Spleen (tissue), 11 donors: Measurements from ENCODE around the gene EIF1AD. TPM values are rescaled to one million over a fixed set of nuclear protein-coding genes. Genes with fewer than 3 reads are reported as not detected.

ENCODE experiments used
- DNase-seq: peaks from one replicate; pipeline ENCODE4 v3.0.0-alpha.2; 2020
- H3K27ac ChIP-seq, 8 donors: fragments of 200-600 bp; sonication (generic) in 7 of 8; 1 replicate in 4 of 8; 2 replicates in 4 of 8; pipeline versions ENCODE4 v1.5.0 to v1.8.0; 2016 to 2021; ENCODE audit warnings: inconsistent platforms in 4 of 8, mild to moderate bottlenecking in 4 of 8, moderate library complexity in 1 of 8
- H3K27me3 ChIP-seq, 7 donors: fragments of 200-600 bp; sonication (generic) in 6 of 7; replicated peaks in 1 of 7; 1 replicate in 4 of 7; 2 replicates in 3 of 7; pipeline versions ENCODE4 v1.5.0 to v1.8.0; 2016 to 2021; ENCODE audit warnings: inconsistent platforms in 3 of 7, mild to moderate bottlenecking in 1 of 7
- H3K36me3 ChIP-seq, 6 donors: fragments of 200-600 bp; sonication (generic) in 5 of 6; 1 replicate in 4 of 6; 2 replicates in 2 of 6; pipeline versions ENCODE4 v1.5.0 to v1.8.0; 2016 to 2021; ENCODE audit warnings: inconsistent platforms in 2 of 6
- H3K4me1 ChIP-seq, 6 donors: fragments of 200-600 bp; sonication (generic) in 5 of 6; 1 replicate in 3 of 6; 2 replicates in 3 of 6; pipeline versions ENCODE4 v1.5.0 to v1.8.0; 2016 to 2021; ENCODE audit warnings: inconsistent platforms in 3 of 6
- H3K4me3 ChIP-seq, 8 donors: fragments of 200-600 bp; sonication (generic) in 7 of 8; 1 replicate in 4 of 8; 2 replicates in 4 of 8; pipeline versions ENCODE4 v1.5.0 to v1.8.0; 2016 to 2021; ENCODE audit warnings: inconsistent platforms in 4 of 8, mild to moderate bottlenecking in 4 of 8, moderate library complexity in 2 of 8
- H3K9me3 ChIP-seq, 8 donors: fragments of 200-600 bp; sonication (generic) in 7 of 8; 1 replicate in 4 of 8; 2 replicates in 4 of 8; pipeline versions ENCODE4 v1.5.0 to v1.8.0; 2016 to 2021; ENCODE audit warnings: inconsistent platforms in 4 of 8
- POLR2A ChIP-seq, 3 donors: fragments of 450-650 bp; IDR thresholded peaks; one replicate each; pipeline ENCODE4 v1.5.1; 2017; ENCODE audit warnings: antibody characterized with exemption in 3 of 3, mild to moderate bottlenecking in 1 of 3
- POLR2AphosphoS5 ChIP-seq, 3 donors: sonication (generic); formaldehyde crosslinking; IDR thresholded peaks; one replicate each; pipeline ENCODE4 v1.5.1; 2017; ENCODE audit warnings: antibody characterized with exemption in 3 of 3
- WGBS, 5 donors: extraction: QIAGEN DNeasy Blood & Tissue Kit in 3 of 5; methylation state at CpG; one replicate each; pipeline versions ENCODE4 v1.1.5 to v1.1.7; 2013 to 2018; 5-methylcytosine and 5-hydroxymethylcytosine counted together
- intact Hi-C: fragments of 100-400 bp; cut with DNase I; formaldehyde crosslinking; loops from one replicate; pipeline ENCODE4 v1.15.0; 2023; ENCODE audit warnings: low total_unique reads
- polyA plus RNA-seq, 3 donors: library from polyadenylated mRNA; stranded (reverse); fragments of 200-250 nt; gene quantifications; one replicate each; pipeline ENCODE4 v1.2.1, GENCODE V29; 2013
- total RNA-seq, 7 donors: library from RNA; depleted of rRNA in 3 of 7; stranded (reverse); fragments of >200 nt in 3 of 7; fragmentation: NEBNext Ultra II Directional in 4 of 7; extraction: Animal tissue kit (Norgen Biotek cat#: 25700) in 4 of 7; gene quantifications; one replicate each; pipeline versions ENCODE4 v1.1.0 to v1.2.1, GENCODE V29; 2016 to 2021
- TF ChIP-seq, protein P1 (sequence below), 11 experiments: fragments of 200-600 bp in 7 of 11; fragments of 450-650 bp in 4 of 11; sonication (generic) in 4 of 11; IDR thresholded peaks in 8 of 11; conservative IDR thresholded peaks in 3 of 11; 1 replicate in 7 of 11; 2 replicates in 4 of 11; pipeline versions ENCODE4 v1.4.0 to v1.8.0; 2016 to 2021; ENCODE audit warnings: antibody characterized with exemption in 11 of 11, inconsistent platforms in 4 of 11, mild to moderate bottlenecking in 1 of 11
- donor health status: healthy with polysubstance abuse.
- donor health status: DM: no; HTN: no; CAD: no; lungs with moderate emphysema.
- donor health status: DM: no; HTN: no; CAD: no.
- donor health status: Bipolar disorder and iron deficiency.
- donor health status: healthy.
- donor health status: DM: no; HTN: no; CAD: no.
- donor health status: DM: yes; HTN: yes; CAD: no.

The EIF1AD gene
- total and polyA plus RNA-seq, 10 donors, result 14.3 to 39.2 (median 29.5) TPM

GRCh38 chr11:65975771-65976170 is 26.2 kb downstream of the EIF1AD start:
- Histone ChIP-seq H3K27ac (no peak overlapping the region), H3K4me1 (peaks cover 0 to 12% (median 6%) of the 10 kb centered on the region in 6 donors), H3K36me3 (peaks cover 0 to 85% (median 50%) of the 10 kb centered on the region in 6 donors), H3K4me3 (no peak overlapping the region), H3K9me3 (no peaks in the 10 kb centered on the region), H3K27me3 (no peaks in the 10 kb centered on the region)
- no peak for DNase-seq
- TF ChIP-seq, protein P1, sequence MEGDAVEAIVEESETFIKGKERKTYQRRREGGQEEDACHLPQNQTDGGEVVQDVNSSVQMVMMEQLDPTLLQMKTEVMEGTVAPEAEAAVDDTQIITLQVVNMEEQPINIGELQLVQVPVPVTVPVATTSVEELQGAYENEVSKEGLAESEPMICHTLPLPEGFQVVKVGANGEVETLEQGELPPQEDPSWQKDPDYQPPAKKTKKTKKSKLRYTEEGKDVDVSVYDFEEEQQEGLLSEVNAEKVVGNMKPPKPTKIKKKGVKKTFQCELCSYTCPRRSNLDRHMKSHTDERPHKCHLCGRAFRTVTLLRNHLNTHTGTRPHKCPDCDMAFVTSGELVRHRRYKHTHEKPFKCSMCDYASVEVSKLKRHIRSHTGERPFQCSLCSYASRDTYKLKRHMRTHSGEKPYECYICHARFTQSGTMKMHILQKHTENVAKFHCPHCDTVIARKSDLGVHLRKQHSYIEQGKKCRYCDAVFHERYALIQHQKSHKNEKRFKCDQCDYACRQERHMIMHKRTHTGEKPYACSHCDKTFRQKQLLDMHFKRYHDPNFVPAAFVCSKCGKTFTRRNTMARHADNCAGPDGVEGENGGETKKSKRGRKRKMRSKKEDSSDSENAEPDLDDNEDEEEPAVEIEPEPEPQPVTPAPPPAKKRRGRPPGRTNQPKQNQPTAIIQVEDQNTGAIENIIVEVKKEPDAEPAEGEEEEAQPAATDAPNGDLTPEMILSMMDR (IDR thresholded peaks at IDR 0.05 in 8 of 11, conservative IDR thresholded peaks at IDR 0.05 in 3 of 11), result no peak
- TF ChIP-seq POLR2AphosphoS5 (IDR thresholded peaks at IDR 0.05), result no peak
- TF ChIP-seq POLR2A (IDR thresholded peaks at IDR 0.05), result no peak
- WGBS, 5 donors, result 94 to 98% (median 95%) methylated on average over 9 of the region's 9 CpGs
- intact Hi-C loops, result no loop called here

- H3K9me3 ChIP-seq, result no peaks in the 10 kb centered on the region
- peak; percentile 27 to 64 (median 45) for TF ChIP-seq POLR2AphosphoS5 (IDR thresholded peaks at IDR 0.05)
- TF ChIP-seq, protein P1 (IDR thresholded peaks at IDR 0.05 in 8 of 11, conservative IDR thresholded peaks at IDR 0.05 in 3 of 11), result no peak
- intact Hi-C loops, result no loop called here
- 92 to 97% (median 97%) methylated on average over 13 of the region's 13 CpGs for WGBS, 5 donors
- no peak overlapping the region for H3K4me3 ChIP-seq
- no peak overlapping the region for H3K27ac ChIP-seq
- peaks cover 0 to 20% (median 9%) of the 10 kb centered on the region in 6 donors for H3K4me1 ChIP-seq
- no peaks in the 10 kb centered on the region for H3K27me3 ChIP-seq
- peaks cover 0 to 86% (median 56%) of the 10 kb centered on the region in 6 donors for H3K36me3 ChIP-seq
- no peak for DNase-seq
These were observed 28.4 kb downstream of the EIF1AD start for GRCh38 chr11:65973439-65974110.

DNA sequence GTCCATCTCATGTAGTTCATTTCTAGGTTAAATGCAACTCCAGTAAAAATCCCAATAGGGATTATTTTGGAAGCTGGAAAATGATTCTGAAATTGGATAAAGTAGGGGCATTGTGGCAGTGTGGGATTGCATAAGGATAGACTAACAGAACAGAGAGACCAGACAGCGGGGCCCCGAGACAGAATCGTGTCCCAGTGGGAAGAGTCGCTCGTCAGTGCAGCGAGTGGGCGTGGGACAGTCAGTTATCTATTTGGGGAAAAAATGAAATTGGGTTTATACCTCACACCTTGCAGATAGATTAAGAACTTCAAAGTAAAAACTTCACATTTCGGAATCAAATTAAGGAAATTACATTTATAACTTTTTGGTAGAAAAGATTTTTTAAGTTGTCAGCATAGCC is 29.8 kb downstream of the EIF1AD start:
- H3K9me3 ChIP-seq, result no peaks in the 10 kb centered on the region
- no peaks in the 10 kb centered on the region for H3K27me3 ChIP-seq
- no peak overlapping the region for H3K4me3 ChIP-seq
- DNase-seq, result no peak
- no peak overlapping the region for H3K27ac ChIP-seq
- intact Hi-C loops, result no loop called here
- peaks cover 0 to 30% (median 12%) of the 10 kb centered on the region in 6 donors for H3K4me1 ChIP-seq
- WGBS, 5 donors, result 95 to 98% (median 96%) methylated on average over 8 of the region's 8 CpGs
- TF ChIP-seq, protein P1 (IDR thresholded peaks at IDR 0.05 in 8 of 11, conservative IDR thresholded peaks at IDR 0.05 in 3 of 11), result no peak
- TF ChIP-seq POLR2AphosphoS5 (IDR thresholded peaks at IDR 0.05) (no peak), POLR2A (IDR thresholded peaks at IDR 0.05) (no peak)
- H3K36me3 ChIP-seq, result peaks cover 0 to 86% (median 56%) of the 10 kb centered on the region in 6 donors

DNA sequence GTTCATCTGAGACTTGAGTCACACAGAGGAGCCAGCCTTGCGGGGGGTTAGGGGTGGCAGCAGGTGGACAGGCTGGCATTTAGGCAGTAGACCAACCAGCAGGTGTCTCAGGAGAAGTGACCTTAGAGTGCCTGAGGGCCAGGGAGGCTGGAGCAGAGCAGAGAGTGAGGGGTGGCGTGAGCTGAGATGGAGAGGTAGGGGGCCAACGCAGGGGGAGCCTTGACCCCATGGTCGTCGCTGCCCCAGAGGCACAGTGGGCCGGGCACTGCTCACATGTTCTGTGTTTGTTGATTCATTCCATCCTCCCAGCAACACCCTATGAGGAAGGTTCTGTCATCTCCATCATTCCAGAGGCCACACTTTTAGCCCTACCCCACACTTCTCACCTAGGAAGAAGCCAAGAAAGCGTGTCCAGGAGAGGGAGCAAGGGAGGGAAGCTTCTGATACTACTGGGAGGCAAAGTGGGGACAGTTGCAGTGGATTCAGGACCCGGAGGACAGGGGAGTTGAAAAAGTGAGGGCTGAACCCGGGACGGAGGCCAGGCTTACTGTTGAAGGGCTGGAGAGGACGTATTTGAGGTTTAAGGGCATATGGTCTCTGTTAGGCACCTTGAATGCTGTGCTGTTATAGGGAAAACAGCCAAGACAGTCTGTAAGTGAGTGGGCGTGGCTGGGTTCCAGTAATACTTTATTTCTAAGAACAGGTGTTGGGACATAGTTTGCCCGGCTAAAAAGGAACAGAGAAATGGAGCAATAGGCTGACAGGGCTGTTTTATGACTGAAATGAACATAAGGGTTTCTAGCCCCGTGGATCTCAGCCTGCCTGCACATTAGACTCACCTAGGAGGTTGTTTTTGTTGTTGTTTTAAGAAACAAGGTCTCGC is 33.1 kb downstream of the EIF1AD start:
- H3K27me3 ChIP-seq, result no peaks in the 10 kb centered on the region
- TF ChIP-seq POLR2AphosphoS5 (IDR thresholded peaks at IDR 0.05) (peak in 1 of 3 donors; percentile 50), POLR2A (IDR thresholded peaks at IDR 0.05) (no peak)
- 77 to 93% (median 80%) methylated on average over 15 of the region's 15 CpGs for WGBS, 5 donors
- H3K36me3 ChIP-seq, result peaks cover 7 to 91% (median 73%) of the 10 kb centered on the region in 6 donors
- no peaks in the 10 kb centered on the region for H3K9me3 ChIP-seq
- peak overlapping the region in 7 of 8 donors; percentile 22 to 88 (median 84) for H3K27ac ChIP-seq
- DNase-seq, result no peak
- no peak overlapping the region for H3K4me3 ChIP-seq
- H3K4me1 ChIP-seq, result peaks cover 2 to 45% (median 23%) of the 10 kb centered on the region in 6 donors
- intact Hi-C loops, result no loop called here
